HuH-7 (cell line): ENCODE measurements around the gene SLC2A11.
A peak's percentile ranks its signal among the peaks of the same experiment; 100 is the strongest.
"Not testable (repeated sequence)": the region's sequence is repeated elsewhere in the genome, so short reads cannot be mapped to it uniquely, and the experiment has no call there.

Source experiments
- DNase-seq: peaks from one replicate; pipeline ENCODE4 v3.0.0; 2011; ENCODE audit warnings: low spot score

The SLC2A11 gene

DNA sequence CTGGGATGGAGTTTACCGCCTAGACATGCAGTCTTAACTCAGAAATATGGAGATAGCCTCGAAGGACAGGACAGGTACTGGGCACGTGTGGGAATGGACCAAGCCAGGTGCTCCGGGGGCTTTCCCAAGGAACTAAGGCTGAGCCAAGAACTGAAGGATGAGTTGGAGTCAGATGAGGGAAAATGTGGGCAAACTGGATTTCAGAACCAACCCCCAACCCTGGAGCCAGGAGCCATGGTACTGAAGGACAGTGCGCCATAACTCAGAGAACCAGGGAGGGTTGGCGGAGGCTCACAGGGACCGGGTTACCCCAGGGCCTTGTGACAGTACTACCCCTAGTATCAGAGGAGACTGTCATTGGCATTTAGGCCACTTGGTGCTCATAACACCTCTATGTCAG is 34.1 kb downstream of the SLC2A11 start:
- DNase-seq, result no peak

DNA sequence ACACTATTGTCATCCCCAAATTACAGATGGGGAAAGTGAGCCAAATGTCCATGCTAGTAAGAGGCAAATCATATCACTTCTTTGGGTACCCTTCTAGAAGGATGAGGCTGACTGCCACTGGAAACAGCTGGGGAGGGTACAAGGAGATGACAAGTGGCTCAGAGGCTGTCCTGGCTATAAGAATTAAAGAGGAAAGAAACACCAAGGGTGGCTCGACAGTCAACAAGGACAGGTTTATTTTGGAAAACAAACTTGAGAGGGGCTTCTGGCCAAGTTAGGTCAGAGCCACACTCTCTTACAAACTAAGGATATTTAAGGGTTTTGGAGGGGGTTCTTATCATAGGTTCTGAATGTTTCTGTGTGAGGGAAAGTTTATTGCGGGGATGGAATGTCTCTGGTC is 34.5 kb downstream of the SLC2A11 start:
- DNase-seq, result no peak

DNA sequence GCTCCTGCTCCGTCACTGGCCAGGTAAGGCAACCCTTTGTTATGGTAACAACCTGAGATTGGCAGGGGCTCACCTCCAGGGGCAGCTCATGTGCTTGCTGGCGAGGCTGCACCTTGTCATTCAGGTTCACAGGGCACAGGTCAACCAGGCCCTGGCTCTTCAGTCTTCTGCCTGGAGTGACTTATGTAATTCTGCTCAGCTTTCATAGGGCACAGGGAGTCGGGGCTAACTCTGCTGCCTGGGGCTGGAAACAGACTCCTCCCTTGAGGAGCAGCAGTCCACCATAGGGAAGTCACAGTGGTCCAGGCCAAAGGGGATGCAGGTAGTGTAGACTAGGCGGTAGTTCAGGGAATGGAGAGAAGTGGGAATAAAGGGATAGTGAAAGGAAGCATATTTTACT is 35.0 kb downstream of the SLC2A11 start:
- no peak for DNase-seq

DNA sequence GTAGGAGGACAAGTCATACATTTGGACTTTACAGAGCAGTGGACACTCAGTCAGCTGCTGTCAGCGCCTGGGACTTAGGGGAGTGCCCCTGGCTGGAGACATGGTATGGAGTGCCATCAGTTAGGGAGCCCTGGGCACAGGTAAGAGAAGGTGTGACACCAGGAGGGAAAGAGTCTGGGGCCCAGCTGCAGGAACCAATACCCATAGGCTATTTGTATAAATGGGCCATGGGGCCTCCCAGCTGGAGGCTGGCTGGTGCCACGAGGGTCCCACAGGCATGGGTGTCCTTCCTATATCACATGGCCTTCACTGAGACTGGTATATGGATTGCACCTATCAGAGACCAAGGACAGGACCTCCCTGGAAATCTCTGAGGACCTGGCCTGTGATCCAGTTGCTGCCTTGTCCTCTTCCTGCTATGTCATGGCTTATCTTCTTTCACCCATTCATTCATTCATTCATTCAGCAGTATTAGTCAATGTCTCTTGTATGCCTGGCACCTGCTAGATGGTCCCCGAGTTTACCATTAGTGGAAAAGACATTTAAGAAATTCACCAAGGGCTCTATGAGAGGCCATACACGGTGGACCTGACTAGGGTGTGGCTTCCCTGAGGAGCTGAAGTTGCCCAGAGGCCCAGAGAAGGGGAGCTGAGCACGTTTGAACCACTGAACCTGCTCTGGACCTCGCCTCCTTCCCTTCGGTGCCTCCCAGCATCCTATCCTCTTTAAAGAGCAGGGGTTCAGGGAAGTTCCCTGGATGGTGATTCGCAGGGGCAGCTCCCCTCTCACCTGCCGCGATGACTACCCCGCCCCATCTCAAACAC is 35.7 kb downstream of the SLC2A11 start:
- no peak for DNase-seq

DNA sequence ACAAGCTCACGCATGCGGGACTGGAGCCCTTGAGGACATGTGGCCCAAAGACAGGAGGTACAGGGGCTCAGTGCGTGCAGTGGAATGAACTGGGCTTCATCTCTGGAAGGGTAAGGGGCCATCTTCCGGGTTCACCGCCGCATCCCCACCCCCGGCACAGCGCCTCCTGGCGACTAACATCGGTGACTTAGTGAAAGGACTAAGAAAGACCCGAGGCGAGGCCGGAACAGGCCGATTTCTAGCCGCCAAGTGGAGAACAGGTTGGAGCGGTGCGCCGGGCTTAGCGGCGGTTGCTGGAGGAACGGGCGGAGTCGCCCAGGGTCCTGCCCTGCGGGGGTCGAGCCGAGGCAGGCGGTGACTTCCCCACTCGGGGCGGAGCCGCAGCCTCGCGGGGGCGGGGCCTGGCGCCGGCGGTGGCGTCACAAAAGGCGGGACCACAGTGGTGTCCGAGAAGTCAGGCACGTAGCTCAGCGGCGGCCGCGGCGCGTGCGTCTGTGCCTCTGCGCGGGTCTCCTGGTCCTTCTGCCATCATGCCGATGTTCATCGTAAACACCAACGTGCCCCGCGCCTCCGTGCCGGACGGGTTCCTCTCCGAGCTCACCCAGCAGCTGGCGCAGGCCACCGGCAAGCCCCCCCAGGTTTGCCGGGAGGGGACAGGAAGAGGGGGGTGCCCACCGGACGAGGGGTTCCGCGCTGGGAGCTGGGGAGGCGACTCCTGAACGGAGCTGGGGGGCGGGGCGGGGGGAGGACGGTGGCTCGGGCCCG is 36.5 kb downstream of the SLC2A11 start, which contains the start of gene MIF:
Gene MIF, plus strand, starts transcription at position 439 of the 765 bp plus-strand sequence. Its CDS starts 92 bp downstream, at position 531.
- DNase-seq, result peak; percentile 74

DNA sequence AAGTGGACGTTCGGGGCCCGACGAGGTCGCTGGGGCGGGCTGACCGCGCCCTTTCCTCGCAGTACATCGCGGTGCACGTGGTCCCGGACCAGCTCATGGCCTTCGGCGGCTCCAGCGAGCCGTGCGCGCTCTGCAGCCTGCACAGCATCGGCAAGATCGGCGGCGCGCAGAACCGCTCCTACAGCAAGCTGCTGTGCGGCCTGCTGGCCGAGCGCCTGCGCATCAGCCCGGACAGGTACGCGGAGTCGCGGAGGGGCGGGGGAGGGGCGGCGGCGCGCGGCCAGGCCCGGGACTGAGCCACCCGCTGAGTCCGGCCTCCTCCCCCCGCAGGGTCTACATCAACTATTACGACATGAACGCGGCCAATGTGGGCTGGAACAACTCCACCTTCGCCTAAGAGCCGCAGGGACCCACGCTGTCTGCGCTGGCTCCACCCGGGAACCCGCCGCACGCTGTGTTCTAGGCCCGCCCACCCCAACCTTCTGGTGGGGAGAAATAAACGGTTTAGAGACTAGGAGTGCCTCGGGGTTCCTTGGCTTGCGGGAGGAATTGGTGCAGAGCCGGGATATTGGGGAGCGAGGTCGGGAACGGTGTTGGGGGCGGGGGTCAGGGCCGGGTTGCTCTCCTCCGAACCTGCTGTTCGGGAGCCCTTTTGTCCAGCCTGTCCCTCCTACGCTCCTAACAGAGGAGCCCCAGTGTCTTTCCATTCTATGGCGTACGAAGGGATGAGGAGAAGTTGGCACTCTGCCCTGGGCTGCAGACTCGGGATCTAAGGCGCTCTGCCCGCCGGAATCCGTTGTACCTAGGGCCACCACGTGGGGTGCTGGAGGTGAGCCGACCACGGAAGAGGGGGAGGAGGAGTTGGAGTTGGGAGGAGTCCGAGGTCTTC is 37.3 kb downstream of the SLC2A11 start:
- DNase-seq, result peak; percentile 67

DNA sequence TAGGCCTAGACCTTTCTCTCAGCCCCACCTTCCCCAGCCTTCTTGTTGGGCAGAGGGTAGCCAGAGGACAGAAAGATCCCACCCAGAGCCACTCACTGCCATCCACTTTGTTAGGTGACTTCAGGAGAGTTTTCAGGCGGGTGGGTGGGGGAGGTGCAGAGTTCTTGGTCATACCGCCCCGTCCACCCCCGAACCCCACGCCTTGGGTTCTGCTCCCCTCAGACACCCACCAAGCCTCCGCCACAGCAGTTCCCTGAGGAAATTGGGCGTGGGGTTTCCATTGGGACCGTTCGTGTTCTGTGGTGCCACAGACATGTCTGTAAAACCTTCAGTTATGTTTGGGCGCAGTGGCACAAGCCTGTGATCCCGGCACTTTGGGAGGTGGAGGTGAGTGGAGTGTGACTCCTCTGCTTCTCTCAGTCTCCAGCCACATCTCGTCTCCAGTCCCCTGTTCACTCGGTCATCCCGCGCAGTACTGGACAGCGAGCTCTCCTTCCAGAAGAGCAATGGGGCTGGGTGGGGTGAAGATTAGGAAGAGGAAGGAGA is 38.0 kb downstream of the SLC2A11 start:
- DNase-seq, result no peak

DNA sequence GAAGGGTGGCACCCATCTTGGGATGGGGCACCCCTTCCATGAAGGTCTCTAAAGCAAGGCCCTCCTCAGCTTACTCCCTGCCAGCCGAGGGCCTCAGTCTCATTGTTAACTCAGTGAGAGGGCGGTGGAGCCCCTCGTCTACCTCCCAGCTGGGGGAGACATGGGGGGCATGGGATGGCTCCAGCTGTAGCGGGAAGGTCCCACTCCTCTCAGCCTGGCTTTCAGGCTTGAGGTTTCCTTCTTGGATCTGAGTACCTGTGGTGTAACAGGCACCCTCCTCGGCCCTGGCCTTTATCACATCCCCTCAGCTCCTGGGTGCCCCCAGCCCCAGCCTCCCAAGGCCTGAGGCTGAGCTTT is 38.5 kb downstream of the SLC2A11 start:
- no peak for DNase-seq

DNA sequence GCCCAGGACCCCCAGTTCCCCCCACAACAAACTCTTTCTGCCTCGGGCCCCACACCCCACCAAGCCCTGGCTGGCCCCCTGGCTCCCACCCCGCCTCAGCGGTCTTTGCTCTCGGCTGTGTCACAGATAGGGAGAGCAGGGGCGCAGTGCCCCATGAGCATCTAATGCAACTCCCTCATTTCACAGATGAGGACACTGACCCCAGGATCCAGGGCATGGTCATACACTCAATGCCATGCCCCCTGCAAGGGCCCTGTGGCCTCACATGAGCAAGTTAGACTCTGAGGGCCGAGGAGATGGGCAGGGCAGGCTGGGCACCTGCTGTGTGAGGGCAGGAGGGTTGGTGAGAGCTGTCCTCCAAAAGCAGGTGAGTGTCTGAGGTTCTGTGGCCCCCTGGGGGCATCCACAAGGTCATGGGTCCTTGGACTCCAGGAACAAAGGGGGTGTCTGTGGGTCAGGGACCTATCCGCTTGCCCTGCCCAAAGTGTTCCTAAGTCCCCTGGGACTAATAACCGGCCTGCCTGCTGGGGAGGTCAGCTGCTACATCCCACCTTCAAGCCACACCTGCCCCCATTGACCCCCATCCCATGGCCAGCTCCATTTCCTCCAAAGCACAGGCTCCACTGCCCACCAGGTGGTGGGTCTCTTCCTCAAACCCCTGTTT is 39.0 kb downstream of the SLC2A11 start:
- DNase-seq, result no peak

DNA sequence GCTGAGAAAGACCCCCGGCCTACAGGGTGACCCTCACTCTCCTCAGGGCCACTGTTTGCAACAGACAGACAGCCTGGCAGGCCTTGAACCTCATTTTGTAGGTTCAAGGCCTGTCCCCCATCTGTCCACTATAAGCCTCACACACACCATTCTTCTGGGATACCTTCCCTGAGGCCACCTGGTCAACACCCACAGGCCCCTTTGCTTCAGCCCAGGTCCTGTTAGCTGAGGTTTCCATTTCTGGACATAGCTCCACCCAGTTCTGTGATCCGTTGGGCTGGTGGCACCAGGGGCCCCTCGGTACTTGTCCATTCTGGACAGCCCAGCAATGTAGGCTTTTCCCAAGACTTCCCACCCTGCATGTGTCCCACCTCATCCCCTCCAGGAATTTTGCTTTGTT is 39.6 kb downstream of the SLC2A11 start:
- DNase-seq, result no peak

DNA sequence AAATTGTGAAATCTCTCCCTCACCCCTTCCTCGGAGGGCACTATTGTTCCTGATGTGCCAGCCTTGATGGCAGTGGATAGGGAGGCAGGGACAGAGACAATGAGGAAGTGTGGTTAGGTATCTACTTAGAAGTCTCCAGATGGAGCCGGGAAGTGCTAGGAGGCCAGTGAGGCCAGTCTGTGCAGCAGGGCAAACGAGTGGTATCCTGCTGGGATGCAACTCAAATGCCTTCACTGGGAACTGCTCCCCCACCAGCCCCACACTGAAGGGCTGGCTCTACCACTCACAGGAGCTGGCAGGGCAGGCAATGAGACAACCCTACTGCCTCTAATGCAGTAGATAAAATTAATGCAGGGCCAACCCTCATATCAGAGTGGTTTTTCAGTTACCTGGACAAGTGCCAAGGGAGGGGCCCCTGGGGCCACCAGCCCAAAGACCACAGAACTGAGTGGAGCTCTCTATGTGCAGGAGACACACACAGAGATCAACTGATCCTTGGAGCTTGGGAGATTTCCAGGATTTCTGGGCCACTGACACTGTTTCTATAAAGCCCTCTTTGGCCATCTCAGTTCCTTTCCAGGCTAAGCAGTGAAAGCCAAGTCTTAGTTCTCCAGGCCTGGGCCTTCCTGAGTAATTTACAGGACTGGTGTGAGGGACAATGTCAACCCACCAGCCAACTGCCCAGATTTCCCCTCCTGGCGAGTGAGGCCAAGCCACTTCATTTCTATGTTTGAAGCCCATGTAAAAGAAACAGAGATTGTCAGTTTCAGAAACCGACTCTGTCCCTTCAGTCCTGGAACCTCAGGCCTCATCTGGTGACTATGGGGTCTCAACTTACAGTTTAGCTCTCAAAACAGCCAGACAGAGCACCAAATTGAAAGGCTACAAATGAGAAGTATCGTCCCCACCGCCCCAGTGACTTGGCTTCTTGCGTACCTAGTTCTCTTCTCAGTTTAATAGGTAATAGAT is 40.6 kb downstream of the SLC2A11 start:
- no peak for DNase-seq

DNA sequence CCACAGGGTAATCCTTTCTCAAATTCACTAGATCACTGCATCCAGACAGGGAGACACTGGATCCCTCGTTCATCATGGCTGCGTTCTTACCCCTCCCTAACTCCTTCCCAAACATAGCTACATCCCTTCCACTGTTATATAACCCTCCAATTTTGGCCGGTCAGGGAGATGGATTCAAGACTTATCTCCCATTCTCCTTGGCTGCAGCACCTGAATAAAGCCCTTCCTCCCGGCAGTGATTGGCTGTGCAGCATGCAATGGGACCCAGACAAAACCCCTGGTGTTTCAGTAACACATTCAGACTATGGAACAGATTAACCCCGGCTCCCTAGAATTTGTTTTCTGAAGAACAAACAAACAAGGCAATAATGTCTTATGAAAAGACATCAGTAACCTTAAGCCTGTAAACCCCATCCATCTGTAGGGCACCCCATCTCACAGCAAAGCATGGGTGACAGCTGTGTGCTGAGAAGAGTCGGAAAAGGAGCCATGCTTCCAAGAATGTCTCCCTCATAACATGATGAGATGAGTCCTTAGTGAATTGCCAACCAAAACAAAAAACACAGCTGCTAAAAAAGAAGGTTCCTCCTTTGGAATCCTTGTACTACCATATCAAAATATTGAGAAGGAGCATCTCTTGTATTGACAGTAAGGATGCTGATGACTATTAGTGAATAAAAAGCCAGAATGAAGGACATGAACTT is 41.5 kb downstream of the SLC2A11 start:
- DNase-seq, result no peak

DNA sequence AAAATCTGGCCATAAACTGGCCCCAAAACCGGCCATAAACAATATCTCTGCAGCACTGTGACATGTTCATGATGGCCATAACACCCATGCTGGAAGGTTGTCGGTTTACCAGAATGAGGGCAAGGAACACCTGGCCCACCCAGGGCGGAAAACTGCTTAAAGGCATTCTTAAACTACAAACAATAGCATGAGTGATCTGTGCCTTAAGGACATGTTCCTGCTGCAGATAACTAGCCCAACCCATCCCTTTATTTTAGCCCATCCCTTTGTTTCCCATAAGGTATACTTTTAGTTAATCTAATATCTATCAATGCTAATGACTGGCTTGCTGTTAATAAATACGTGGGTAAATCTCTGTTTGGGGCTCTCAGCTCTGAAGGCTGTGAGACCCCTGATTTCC is 42.6 kb downstream of the SLC2A11 start:
- not testable (repeated sequence) for DNase-seq

DNA sequence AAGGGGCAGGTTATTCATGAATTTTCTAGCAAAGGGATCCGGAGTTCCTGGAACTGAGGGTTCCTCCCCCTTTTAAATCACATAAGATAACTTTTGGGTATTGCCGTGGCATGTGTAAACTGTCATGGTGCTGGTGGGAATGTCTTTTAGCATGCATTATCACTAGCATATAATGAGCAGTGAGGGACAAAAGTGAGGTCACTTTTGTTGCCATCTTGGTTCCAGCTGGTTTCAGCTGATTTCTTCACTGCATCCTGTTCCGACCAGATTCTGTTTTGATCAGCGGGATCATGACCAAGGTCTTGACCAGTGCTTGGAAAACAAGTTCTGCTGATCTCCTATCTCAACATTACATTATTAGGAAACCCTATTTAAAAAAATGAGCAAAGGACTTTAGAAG is 43.9 kb downstream of the SLC2A11 start:
- no peak for DNase-seq

DNA sequence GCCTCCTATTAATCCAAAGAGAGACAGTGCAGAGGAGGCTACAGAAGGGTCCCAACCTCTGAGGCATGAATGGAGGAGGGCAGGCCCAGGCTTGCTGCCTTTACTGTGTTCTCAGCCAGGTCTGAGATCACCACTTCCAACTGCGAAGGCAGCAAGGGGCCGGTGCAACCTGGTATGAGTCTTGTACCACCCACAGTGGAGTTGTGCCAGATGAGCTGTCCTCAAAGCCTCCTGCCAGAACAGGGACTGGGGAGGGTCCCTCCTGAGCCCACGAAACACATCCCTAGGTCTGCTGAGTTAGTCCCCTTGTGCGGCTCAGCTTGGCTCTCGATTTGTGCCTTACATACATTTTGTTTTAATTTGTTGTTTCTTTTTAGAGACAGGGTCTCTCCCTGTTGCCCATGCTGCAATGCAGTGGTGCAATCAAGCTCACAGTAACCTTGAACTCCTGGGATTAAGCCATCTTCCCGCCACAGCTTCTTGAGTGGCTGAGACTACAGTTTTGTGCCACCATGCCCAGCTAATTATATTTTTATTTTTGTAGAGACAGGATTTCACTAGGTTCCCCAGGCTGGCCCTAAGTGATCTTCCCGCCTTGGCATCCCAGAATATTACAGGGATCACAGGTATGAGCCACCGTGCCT is 45.8 kb downstream of the SLC2A11 start:
- no peak for DNase-seq

DNA sequence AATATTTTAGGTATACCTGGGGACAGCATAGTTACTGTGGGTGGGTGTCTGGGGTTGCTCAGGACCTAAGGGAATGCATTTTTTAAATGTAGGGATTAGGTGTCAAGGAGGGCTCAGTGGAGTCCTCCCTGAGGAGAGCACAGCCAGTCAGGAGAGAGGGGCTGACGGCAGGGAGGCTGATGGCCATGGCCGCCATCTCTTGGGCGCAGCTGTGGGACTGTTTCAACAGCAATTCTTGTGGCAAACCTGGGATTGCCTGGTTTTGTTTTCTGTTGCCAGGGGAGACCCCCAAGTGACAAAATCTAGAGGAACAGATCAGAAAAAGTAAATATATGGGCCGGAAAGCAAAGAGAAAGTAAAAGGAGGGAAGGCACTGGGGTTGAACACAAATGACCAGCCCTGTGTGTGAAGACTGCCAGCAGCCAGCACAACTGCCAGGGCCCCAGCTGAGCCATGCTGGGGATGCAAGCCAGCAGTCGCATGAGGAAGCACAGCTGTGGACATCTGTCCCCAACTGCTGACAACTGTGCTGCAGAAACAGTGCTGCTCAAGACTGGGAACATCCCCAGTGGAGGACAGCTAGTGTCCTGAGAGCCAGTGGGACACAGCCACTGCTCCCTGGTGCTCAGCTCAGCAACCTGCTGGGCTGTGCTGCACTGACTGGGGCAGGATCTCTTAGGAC is 47.0 kb downstream of the SLC2A11 start:
- DNase-seq, result no peak

DNA sequence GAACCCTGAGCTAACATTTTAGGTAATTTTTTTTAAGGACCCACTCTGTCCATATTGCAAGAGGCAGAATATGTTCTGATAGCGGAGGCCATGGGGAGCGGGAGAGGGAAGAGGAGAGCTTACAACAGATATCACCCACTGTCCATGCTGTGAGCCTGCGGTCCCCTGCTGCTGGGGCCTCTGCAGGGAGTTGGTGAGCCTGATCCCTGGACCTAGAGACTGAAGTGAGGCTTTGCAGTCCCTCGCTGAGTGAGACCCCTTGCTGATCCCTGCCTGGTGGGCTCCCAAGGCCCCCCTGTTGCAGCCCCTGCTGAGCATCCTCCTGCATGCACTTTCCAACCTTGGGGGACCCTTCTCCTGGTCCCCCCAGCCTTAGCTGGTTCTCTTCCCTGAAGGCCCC is 49.0 kb downstream of the SLC2A11 start:
- no peak for DNase-seq

DNA sequence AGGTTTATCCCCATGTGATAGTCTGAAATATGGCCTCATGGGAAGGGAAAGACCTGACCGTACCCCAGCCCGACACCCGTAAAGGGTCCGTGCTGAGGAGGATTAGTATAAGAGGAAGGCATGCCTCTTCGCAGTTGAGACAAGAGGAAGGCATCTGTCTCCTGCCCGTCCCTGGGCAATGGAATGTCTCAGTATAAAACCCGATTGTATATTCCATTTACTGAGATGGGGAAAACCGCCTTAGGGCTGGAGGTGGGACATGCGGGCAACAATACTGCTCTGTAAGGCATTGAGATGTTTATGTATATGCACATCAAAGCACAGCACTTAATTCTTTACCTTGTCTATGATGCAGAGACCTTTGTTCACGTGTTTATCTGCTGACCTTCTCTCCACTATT is 49.7 kb downstream of the SLC2A11 start:
- DNase-seq, result not testable (repeated sequence)
